ENCODE data around the gene KIF12.

Gene KIF12

GRCh38 chr9:114123031-114123977 is 24.2 kb upstream of the KIF12 start:
- DNase-seq: no peak

- DNase-seq: no peak
Observed at GRCh38 chr9:114122136-114123027, 23.3 kb upstream of the KIF12 start.

GRCh38 chr9:114121227-114122135 is 22.4 kb upstream of the KIF12 start:
- peak; percentile 78 for DNase-seq

GRCh38 chr9:114120192-114121014 is 21.3 kb upstream of the KIF12 start:
- DNase-seq: no peak

GRCh38 chr9:114119242-114120191 is 20.4 kb upstream of the KIF12 start:
- DNase-seq: no peak

GRCh38 chr9:114117996-114118830 is 19.1 kb upstream of the KIF12 start:
- no peak for DNase-seq

- no peak for DNase-seq
Observed at GRCh38 chr9:114117614-114117995, 18.5 kb upstream of the KIF12 start.

- no peak for DNase-seq
Observed at GRCh38 chr9:114116126-114116747, 17.1 kb upstream of the KIF12 start.

- DNase-seq: no peak
Observed at GRCh38 chr9:114115654-114116125, 16.6 kb upstream of the KIF12 start.

- DNase-seq: no peak
Observed at GRCh38 chr9:114114364-114114763, 15.3 kb upstream of the KIF12 start.

- no peak for DNase-seq
Observed at GRCh38 chr9:114112778-114113584, 13.9 kb upstream of the KIF12 start.

- DNase-seq: no peak
Observed at GRCh38 chr9:114112325-114112724, 13.2 kb upstream of the KIF12 start.

GRCh38 chr9:114110180-114110579 is 11.1 kb upstream of the KIF12 start:
- no peak for DNase-seq

GRCh38 chr9:114109124-114109523 is 10.0 kb upstream of the KIF12 start:
- DNase-seq: no peak

- peak; percentile 74 for DNase-seq
Observed at GRCh38 chr9:114108016-114108833, 9.1 kb upstream of the KIF12 start.

GRCh38 chr9:114107286-114108001 is 8.4 kb upstream of the KIF12 start:
- no peak for DNase-seq

Measured in NCI-H1694 (cell line).